ENCODE measurements around the gene RPTOR. TPM values are rescaled to one million over a fixed set of nuclear protein-coding genes. Genes with fewer than 3 reads are reported as not detected.

Gene RPTOR
- total RNA-seq, 1 experiment from 2014 or later = 25.1 TPM

DNA sequence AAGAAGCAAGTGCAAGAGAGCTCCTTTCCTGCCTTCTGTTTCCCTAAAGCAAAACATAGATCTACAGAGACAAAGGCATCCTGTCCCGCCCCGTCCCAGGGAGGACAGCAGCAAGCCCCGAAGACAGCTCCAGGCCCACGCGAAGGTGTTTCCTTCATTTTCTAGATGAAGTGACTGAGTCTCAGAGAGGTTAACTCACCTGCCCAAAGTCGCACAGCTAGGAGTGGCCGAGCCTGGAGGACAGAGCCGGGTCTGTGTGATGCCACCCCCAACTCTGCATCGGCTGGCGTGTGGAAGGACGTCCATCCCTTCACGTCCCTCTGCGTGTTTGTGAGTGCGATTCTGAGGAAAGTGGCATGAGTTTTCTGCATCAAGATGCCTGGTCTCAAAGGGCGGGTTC, 259.8 kb downstream of the RPTOR start:
- no peaks in the 10 kb centered on the region for H3K23me2 ChIP-seq (ENCODE audit: insufficient read length, low read depth, low read length, poor library complexity, severe bottlenecking)
- DNase-seq = peak; percentile 24
- peak overlapping the region in 2 of 3 experiments; percentile 21 to 39; a peak in 2 of 7 replicates for H3K27ac Mint-ChIP-seq
- no peak overlapping the region for H3K14ac ChIP-seq (ENCODE audit: insufficient read depth, low read length)
- H3T11ph ChIP-seq (ENCODE audit: low read length) = no peak overlapping the region
- no peak overlapping the region for H3K4me3 Mint-ChIP-seq
- no peak overlapping the region for H3K4me2 ChIP-seq (ENCODE audit: insufficient read depth, insufficient read length, low read length)
- H4K5ac ChIP-seq (ENCODE audit: insufficient read length, low read depth, low read length) = no peak overlapping the region
- no peak overlapping the region for H3K18ac ChIP-seq (ENCODE audit: insufficient read length, low read depth, low read length)
- no peak overlapping the region for H2BK20ac ChIP-seq (ENCODE audit: low read depth, low read length, poor library complexity, severe bottlenecking)
- H3K56ac ChIP-seq (ENCODE audit: insufficient read length, low read depth, low read length) = no peak overlapping the region
- peaks cover 15 to 17% of the 10 kb centered on the region in 2 experiments for H3K9me3 Mint-ChIP-seq
- no peak overlapping the region for H2BK12ac ChIP-seq (ENCODE audit: insufficient read length, low read depth, low read length)
- no peak overlapping the region for H2AFZ ChIP-seq (ENCODE audit: low read length)
- H3K27me3 ChIP-seq (ENCODE audit: insufficient read depth, low read length) = no peaks in the 10 kb centered on the region
- no peaks in the 10 kb centered on the region for H3K79me2 ChIP-seq (ENCODE audit: insufficient read depth, low read length)
- no peak overlapping the region for H3K9ac ChIP-seq (ENCODE audit: extremely low read depth, insufficient read length, low read length)
- H3K4me1 Mint-ChIP-seq = peaks cover 20 to 23% of the 10 kb centered on the region in 2 experiments
- H4K91ac ChIP-seq (ENCODE audit: insufficient read length, low read depth, low read length) = no peak overlapping the region
- H3K9me3 ChIP-seq (ENCODE audit: control insufficient read depth, low read depth, low read length) = no peaks in the 10 kb centered on the region
- TF ChIP-seq, protein P1, sequence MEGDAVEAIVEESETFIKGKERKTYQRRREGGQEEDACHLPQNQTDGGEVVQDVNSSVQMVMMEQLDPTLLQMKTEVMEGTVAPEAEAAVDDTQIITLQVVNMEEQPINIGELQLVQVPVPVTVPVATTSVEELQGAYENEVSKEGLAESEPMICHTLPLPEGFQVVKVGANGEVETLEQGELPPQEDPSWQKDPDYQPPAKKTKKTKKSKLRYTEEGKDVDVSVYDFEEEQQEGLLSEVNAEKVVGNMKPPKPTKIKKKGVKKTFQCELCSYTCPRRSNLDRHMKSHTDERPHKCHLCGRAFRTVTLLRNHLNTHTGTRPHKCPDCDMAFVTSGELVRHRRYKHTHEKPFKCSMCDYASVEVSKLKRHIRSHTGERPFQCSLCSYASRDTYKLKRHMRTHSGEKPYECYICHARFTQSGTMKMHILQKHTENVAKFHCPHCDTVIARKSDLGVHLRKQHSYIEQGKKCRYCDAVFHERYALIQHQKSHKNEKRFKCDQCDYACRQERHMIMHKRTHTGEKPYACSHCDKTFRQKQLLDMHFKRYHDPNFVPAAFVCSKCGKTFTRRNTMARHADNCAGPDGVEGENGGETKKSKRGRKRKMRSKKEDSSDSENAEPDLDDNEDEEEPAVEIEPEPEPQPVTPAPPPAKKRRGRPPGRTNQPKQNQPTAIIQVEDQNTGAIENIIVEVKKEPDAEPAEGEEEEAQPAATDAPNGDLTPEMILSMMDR (conservative IDR thresholded peaks at IDR 0.05) = no peak
- H3K23ac ChIP-seq (ENCODE audit: insufficient read length, low read depth, low read length) = no peak overlapping the region
- H2BK120ac ChIP-seq (ENCODE audit: low read depth, low read length, poor library complexity, severe bottlenecking) = no peak overlapping the region
- H2BK15ac ChIP-seq (ENCODE audit: low read depth, low read length) = no peak overlapping the region
- H3K36me3 Mint-ChIP-seq (ENCODE audit: insufficient read depth in 1 of 3, low read depth in 3 of 3) = peaks cover 14 to 23% (median 19%) of the 10 kb centered on the region in 3 experiments
- no CpG with 5 or more reads among the region's 15 CpGs for whole genome bisulfite sequencing (ENCODE audit: extremely low coverage, insufficient read length, low lambda C conversion rate)
- no peak overlapping the region for H2AK5ac ChIP-seq (ENCODE audit: insufficient read length, low read length)
- H3K27ac ChIP-seq (ENCODE audit: insufficient read length, low read depth, low read length) = no peak overlapping the region
- no peaks in the 10 kb centered on the region for H4K20me1 ChIP-seq (ENCODE audit: control insufficient read depth, insufficient read depth, insufficient read length)
- no peak overlapping the region for H3K4ac ChIP-seq (ENCODE audit: low read depth, low read length)
- H3K4me1 ChIP-seq (ENCODE audit: insufficient read depth, low read length) = no peaks in the 10 kb centered on the region
- H3K27me3 Mint-ChIP-seq (ENCODE audit: low read depth) = no peaks in the 10 kb centered on the region
- H2BK5ac ChIP-seq (ENCODE audit: insufficient read length, low read length) = no peak overlapping the region
- no peak overlapping the region for H4K8ac ChIP-seq (replicated peaks; ENCODE audit: insufficient read length, low read depth, low read length)
- no peaks in the 10 kb centered on the region for H3K79me1 ChIP-seq (ENCODE audit: insufficient read depth, low read depth, low read length, poor library complexity, severe bottlenecking)

Data from H9 (cell line).